ENCODE measurements around the gene S100A12.

The S100A12 gene

GRCh38 chr1:153368495-153368894 lies 6.9 kb downstream of the S100A12 start:
- no peak for DNase-seq (ENCODE audit: low read depth)

DNA sequence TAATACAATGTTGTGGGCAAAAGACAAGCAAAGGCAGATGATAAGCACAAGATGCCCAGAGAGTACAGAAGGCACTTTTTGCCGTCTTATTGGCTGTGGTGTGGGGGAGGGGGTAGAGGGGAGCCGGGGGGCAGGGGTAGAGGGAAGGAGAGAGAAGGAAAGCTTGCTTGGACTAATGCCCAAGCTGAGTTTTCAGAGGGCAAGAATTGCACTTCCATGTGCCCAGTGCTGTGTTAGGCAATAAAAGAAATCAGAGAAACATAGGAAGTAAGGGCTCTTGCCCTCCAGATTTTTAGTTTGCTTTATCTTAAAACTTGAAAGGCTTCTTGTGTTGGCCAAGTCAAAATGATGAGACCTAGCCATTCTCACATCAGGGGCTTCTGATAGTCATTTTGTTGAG lies 8.3 kb downstream of the S100A12 start:
- no peak for DNase-seq (ENCODE audit: low read depth)

DNA sequence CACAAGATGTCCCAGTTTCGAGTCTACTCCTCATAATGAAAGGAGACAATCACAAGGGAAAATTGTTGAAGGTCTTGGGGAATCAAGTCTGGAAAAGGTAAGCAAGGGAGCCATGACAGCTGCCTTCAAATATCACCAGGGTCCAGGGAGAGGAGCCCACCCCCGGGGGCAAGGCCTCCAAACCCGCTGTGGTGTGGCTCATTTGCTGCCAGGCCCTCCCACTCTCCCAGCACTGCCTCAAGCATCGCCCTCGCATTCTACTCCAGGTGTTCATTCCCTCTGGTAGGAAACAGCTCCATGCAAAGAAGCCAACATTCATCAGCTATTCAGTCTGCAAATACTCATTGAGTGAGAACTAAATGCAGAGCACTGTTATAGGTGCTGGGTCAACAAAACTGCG lies 9.2 kb downstream of the S100A12 start:
- DNase-seq (ENCODE audit: low read depth), result no peak

- DNase-seq (ENCODE audit: low read depth), result no peak
Measured at GRCh38 chr1:153365696-153366095, 9.7 kb downstream of the S100A12 start.

DNA sequence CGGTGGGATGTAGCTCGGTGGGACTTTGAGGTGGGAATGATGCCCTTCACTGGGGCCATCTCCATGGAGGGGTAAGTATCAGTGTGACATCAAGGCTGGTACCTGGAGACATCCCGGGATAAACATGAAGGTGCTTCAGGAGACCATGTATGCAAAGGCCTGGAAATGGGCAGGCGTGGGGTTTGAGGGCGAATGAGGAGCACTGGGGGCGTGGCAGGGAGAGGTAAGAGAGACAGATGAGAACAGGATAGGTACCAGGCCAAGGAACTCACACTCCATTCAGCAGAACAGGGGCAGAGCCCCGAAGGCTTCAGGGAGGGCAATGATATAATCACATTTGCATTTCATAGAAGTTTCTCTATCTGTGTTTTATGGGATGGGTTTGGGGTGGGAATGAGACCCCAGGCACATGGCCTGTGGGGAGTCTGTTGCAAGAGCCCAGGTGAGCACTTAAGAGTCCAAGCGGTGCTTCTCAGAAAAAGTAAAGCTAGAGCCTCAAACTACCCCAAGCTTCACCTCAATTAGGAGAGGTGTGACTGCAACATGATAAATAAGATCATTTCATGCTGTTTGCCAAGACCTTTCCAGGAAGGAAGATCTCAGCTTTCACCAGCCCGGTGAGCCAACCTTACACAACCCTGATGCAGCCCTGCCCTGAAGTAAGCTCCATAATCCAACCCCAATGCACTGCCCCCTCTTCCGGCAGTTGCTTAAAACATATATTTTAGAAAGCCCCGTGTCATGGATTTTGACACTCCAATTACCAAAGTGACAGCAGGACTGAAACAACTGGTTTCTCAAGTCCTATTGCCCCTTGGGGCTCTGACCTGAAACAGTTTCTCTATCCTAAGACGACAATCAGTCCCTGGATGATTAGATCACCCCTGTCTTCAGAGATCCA lies 10.4 kb downstream of the S100A12 start:
- no peak for DNase-seq (ENCODE audit: low read depth)

- DNase-seq (ENCODE audit: low read depth), result no peak
Measured at GRCh38 chr1:153364156-153364555, 11.3 kb downstream of the S100A12 start.

- DNase-seq (ENCODE audit: low read depth), result no peak
Measured at GRCh38 chr1:153363641-153364040, 11.8 kb downstream of the S100A12 start.

- no peak for DNase-seq (ENCODE audit: low read depth)
Measured at GRCh38 chr1:153362187-153362775, 13.1 kb downstream of the S100A12 start.

DNA sequence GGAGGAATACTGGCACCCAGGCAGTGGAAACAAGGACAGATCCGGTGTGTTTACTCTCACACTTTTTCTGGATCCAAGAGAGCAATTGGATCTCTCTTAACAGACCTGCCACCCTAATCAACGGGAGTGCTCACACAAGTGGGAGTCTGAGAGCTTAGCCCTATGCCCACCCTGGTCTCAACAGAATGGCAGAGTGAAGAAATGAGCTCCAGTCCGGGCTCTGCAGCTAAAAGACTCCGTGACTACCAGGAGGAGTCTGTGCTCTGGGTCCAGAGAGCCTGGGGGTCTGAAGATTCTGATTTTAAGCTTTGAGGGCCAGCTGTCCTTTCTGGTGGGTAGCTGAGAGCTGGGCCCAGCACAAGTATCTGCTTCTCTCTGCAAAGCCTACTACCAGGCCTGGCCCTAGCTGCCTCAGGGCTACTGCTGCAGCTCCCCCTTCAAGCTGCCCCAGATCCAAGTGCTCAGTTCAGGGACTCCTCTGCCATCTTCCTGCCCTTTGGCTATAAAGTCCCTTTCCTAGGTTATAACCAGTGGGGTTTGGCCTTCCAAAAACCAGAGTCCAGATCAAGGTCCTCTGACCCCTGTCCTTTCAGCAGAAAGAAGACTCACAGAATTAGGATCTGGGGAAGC lies 13.8 kb downstream of the S100A12 start:
- no peak for DNase-seq (ENCODE audit: low read depth)

DNA sequence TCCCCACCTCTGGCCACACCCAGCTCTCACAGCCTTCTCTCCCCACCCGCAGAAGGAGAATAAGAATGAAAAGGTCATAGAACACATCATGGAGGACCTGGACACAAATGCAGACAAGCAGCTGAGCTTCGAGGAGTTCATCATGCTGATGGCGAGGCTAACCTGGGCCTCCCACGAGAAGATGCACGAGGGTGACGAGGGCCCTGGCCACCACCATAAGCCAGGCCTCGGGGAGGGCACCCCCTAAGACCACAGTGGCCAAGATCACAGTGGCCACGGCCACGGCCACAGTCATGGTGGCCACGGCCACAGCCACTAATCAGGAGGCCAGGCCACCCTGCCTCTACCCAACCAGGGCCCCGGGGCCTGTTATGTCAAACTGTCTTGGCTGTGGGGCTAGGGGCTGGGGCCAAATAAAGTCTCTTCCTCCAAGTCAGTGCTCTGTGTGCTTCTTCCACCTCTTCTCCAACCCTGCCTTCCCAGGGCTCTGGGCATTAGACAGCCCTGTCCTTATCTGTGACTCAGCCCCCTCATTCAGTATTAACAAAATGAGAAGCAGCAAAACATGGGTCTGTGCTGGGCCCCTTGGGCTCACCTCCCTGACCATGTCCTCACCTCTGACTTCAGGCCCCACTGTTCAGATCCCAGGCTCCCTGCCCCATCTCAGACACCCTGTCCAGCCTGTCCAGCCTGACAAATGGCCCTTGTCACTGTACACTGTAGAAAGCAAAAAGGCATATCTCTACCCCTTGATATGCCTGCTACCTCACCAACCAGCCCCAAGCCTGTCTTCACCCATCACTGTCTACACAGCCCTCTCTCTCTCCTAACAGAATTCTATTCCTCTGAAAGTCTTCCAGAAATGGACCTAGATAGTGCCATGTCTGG lies 14.6 kb downstream of the S100A12 start:
- DNase-seq (ENCODE audit: low read depth), result no peak

- DNase-seq (ENCODE audit: low read depth), result no peak
Measured at GRCh38 chr1:153360190-153360589, 15.2 kb downstream of the S100A12 start.

- no peak for DNase-seq (ENCODE audit: low read depth)
Measured at GRCh38 chr1:153359241-153359640, 16.2 kb downstream of the S100A12 start.

DNA sequence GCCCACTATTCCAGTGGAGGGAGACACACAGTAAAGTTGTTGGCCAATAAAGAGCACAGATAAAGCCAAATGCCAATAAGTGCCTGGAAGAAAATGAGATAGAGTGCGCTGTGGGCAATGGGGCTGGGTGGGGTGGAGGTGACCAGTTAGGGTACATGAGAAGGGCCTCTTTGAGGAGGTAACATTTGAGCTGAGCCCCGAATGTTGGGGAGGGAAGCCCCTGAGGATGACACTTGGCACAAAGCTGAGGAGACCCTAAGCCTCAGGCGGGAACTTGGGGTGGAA lies 16.8 kb downstream of the S100A12 start:
- DNase-seq (ENCODE audit: low read depth), result no peak

- no peak for DNase-seq (ENCODE audit: low read depth)
Measured at GRCh38 chr1:153357853-153358690, 17.3 kb downstream of the S100A12 start, which contains the start of gene S100A9. Gene S100A9, plus strand, starts transcription at chr1:153357854. Its CDS starts 430 bp downstream, at chr1:153358284.

GRCh38 chr1:153357076-153357852 lies 18.2 kb downstream of the S100A12 start:
- DNase-seq (ENCODE audit: low read depth), result no peak

- DNase-seq (ENCODE audit: low read depth), result no peak
Measured at GRCh38 chr1:153356392-153357075, 18.9 kb downstream of the S100A12 start.

GRCh38 chr1:153355445-153356071 lies 19.9 kb downstream of the S100A12 start:
- no peak for DNase-seq (ENCODE audit: low read depth)

DNA sequence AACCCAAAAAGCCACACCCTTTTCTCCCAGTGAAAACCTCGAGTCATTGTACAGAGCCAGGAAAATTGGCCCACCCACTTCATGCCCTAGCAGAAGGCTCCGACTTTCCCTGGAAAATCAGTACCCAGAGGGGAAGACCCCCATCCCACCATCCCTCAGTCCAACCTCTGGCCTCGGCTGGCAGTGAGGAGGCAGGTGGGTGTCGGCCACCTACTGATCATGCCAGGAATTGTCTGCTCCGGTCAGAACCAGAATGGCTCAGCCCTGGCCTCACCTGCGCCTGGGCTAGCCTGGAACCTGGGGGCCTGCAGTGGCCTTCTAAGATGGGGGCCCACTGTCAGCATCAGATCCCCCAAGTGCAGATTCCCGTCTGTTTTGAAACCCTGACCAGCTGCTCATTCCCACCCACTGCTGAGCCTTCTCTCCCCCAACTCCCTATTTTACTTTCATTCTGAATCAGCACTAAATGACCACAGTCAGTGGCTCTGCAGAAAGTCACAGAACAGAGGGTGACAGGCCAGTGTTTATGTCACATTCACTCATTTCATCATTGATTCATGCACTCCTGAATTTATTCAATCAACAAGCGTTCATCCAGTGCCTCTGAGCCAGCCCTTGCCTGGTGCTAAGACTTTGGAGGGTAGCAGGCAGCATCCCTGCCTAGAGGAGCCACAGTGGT lies 20.8 kb downstream of the S100A12 start:
- no peak for DNase-seq (ENCODE audit: low read depth)

Measured in stimulated activated CD8-positive, alpha-beta memory T cell treated with anti-CD3 and anti-CD28 coated beads, Interleukin-7, amount 100 ng/mL, for 24 hours (primary cell).